HL-60/S4 treated with phorbol 12-myristate 13-acetate at 8.2 ng/mL for 4 days and 3 days (cell line): Measurements from ENCODE around the gene NXPH3.
"Not testable (repeated sequence)": the region's sequence is repeated elsewhere in the genome, so short reads cannot be mapped to it uniquely, and the experiment has no call there.

ENCODE experiments used
- in situ Hi-C: fragments of 300-500 bp; cut with MboI; formaldehyde crosslinking; loops from 2 replicates; pipeline ENCODE4 v1.15.0; 2022; ENCODE audit warnings: low sequenced_read_pairs

The NXPH3 gene

DNA sequence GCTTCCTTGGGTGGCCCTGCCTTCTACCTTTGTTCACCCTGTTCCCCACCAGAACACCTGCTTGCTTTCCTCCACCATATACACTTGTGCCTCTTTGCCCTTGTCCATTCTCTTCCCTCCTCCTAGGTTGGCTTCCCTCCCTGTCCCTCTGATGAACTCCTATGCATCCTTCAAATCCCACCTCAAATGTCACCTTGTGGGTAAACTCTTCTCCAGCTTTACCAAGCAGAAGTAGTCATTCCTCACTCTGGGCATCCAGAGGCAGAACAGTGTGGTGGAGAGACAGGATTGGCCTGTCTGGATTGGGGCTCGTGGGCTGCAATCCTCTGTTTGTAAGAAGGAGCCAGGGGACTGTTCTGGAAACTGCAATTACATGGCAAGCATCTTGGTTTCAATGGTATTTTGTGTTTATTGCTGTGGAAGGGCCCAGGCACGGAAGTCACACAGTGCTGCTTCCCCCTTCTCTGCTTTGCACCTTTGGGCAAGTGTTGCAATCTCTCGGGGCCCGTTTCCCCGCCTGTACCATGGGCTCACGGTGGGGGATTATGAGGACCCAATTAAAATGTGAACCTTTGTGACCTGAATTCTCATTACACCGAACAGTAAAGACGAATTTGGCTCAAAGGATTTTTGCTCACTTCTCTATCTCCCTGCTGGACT, 21.9 kb upstream of the NXPH3 start:
- in situ Hi-C loops = loop anchor here (10.0 kb wide), 1 partner anchor 119 kb away; no protein-coding TSS in a partner anchor

DNA sequence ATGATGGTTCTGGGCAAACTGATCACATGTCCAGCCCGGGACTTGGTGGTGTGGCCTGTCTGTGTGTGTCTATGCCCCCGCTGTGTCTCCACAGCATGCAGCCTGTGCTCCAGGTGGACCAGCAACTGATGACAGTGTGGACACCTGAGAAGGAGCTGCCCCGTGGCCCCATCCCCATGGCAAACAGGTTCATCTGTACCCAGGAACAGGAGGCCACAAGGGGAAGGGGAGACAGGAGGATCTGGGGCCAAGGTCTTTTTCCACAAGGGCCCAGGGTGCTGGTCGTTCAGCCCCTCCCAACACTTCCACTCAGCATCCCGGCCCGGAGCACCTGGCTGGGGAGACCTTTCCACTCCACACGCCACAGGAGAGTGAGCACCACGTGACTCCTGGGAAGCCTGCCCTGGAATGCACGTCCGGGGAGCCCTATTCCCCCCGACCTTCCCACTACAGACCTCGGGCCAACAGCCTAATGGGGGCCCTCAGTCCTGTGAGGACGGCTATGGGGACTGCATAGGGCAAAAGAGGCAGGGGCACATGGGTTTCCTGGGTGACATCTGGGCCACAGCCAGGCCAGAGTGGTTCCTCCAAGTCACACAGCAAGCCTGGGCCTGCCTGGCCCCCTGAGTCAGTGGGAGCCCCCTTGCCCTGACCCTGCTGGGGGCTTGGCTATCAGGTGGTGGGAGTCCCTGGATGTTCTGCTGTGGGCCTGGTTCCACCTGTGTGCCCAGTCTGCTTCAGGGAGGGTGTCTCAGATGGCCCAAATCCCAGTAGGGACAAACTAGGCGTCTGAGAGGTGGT, 20.8 kb upstream of the NXPH3 start:
- in situ Hi-C loops = loop anchor here (10.0 kb wide), 1 partner anchor 120 kb away; no protein-coding TSS in a partner anchor

DNA sequence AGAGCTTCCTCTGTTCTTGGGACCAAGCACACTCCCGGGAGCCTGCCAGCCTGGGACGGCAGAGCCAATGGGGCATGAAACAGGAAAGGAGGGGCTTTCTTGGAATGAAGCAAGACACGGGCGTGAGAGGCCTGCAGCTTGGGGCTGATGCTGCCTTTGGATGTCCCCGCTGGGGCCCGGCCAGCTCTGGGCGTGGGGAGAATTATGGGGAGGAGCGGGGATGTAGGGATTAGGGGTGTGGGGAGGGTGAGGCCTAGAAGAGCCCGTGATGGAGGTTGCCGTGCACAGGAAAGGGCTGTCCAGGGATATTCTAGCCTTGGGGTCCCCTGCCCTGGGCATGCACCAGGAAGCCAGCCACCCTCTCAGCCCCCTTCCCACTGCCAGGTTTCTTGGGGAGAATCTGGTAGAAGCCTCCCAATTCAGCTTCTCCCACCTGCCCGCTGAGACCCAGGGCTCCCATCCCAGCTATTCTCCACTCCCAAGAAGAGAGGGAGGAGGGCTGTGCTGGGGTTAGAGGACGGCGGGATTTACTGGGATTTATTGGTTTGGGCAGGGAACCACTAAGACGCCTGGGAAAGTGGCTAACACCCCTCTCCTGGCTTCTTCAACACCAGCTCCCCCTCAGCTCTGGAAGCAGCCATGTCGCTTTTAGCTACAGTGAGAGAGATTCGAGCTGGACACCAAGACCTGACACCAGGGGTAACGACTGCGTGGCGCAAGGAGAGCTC, 20.0 kb upstream of the NXPH3 start:
- in situ Hi-C loops = loop anchor here (10.0 kb wide), 1 partner anchor 121 kb away; no protein-coding TSS in a partner anchor

DNA sequence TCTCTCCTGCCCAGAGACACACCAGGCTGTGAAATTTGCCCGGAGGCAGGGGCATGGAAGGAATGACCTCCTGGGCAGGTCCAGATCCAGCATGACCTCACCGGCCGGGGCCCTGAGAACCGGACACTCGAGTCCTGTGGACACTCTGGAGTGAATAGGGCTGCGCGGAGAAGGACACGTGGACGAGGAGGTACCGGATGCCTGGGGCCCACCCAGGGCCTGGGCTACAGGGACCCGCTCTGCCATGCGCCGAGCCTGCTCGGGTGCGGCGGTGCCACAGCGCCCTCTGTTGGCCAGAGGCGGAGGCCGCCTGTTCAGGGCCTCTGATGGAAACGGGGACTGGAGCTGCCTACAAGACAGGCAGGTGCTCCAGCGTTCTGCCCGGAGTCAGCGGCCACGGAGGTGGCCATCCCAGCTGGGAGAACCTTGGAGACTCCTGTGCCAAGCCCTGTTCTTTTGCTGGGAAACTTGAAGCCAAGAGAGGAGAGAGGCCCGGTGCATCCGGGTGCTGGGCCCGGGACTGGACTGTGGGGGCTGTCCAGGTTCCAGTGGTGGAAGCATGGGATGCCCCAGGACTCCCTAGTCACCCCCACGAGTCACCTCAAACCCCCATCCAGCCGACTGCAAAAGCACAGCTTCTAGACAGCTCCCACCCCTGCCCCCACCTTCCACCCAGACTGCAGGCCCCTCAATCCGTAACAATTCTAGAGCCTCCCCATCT, 19.3 kb upstream of the NXPH3 start:
- in situ Hi-C loops = loop anchor here (10.0 kb wide), 1 partner anchor 122 kb away; no protein-coding TSS in a partner anchor

DNA sequence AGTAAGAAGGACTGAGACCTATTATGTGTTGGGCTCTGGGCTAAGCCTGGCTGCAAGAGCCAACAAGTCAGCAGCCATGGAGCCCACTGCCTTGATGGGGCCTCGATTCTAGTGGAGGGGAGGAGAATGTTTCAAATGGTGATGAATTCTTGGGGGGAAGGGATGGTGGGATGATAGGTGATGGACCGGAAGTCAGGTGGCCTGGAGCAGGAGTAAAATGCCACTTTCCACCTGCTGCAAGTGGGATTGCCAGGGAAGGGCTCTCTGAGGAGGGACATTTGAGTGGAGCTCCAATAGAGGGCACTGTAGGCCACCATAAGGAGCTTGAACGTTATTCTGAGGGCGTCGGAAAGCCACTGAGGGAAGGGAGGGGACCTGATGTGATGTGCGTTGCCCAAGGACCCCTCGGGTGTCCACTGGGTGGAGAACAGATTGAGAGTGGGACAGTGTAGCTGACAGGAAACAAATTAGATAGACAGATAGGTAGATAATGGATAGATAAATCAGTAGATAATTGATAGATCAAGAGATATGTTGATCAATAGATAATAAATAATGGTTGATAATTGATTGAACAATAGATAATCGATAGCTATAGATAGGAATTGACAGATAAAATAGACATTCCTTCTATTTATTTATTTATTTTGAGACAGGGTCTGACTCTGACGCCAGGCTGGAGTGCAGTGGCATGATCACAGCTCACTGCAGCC, 18.2 kb upstream of the NXPH3 start:
- in situ Hi-C loops = loop anchor here (10.0 kb wide), 1 partner anchor 123 kb away; no protein-coding TSS in a partner anchor

DNA sequence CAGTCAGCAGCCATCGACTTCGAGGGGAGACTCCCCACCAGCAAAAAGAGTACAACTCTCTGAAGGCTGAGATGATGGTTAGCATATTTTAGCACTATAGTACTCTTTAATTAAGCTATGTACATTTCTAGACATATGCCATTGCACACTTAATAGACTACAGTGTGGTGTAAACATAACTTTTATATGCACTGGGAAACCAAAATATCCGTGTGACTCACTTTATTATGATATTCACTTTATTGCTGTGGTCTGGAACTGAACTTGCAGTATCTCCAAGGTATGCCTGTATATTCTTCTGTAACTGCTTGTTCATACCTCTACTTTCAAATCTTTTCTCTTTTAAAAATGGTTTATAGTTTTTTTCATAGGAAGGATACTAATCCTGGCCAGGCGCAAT, 11.0 kb upstream of the NXPH3 start:
- in situ Hi-C loops = no loop called here

DNA sequence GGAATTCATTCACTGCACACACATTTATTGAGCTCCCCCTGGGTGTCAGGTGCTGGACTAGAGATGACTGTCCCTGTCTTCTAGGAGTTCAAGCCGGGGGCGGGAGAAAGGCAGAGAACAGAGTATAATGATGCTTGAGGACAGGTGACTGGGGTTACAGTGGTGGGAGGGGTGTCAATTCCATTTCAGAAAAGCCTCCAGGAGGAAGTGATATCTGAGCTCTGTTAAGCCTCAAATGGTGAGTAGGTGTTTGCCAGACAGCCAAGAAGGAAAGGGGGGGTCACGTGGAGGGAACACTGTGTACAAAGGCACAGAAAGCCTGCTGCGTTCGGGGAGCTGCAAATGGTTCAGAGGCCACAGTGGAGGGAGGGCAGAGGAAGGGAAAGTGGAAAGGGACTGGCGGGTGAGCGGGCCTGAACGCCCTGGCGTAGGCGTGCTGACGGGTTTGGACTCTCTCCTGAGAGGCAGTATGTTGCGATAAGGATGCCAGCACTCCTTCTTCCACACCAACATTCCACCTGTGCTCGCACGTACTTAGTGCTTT, 9.7 kb upstream of the NXPH3 start:
- in situ Hi-C loops = no loop called here

DNA sequence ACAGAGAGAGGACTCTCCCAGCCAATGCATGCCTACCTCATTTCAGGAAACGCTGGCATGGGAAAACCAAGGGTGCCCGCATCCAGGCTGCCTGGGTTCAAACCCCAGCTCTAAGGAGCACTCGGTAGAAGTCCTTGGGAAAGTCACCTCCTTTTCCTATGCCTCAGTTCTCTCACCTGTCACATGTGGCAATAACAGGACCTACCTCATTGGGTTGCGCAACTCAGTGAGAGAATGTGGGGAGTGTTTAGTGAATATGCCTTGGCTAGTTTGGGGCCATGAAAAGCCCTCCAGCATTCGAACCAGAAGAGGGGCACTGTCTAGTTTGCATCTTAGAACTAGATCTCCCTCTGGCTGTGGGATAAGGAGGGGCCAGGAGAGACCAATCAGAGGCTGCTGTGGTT, 9.0 kb upstream of the NXPH3 start:
- in situ Hi-C loops = no loop called here

DNA sequence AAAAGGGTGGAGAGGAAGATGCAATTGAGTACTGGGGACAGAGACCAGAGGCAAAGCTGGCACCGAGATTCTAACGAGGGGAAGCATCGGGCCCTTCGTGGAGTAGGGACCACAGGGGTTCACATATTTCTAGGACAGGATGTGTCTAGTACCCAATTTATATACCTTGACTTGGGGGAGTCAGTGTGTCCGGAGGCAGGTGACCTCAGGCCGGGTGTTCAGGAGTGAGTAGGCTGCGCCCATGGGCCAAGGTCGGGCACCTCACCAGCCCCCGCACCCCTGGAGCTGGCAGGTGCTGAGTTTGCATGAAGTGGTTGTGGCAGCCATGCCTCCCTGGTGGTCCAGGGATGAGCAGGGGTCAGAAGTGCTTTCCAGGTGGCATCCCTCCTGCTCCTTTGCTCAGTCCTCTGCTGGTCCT, 8.6 kb upstream of the NXPH3 start:
- in situ Hi-C loops = no loop called here

DNA sequence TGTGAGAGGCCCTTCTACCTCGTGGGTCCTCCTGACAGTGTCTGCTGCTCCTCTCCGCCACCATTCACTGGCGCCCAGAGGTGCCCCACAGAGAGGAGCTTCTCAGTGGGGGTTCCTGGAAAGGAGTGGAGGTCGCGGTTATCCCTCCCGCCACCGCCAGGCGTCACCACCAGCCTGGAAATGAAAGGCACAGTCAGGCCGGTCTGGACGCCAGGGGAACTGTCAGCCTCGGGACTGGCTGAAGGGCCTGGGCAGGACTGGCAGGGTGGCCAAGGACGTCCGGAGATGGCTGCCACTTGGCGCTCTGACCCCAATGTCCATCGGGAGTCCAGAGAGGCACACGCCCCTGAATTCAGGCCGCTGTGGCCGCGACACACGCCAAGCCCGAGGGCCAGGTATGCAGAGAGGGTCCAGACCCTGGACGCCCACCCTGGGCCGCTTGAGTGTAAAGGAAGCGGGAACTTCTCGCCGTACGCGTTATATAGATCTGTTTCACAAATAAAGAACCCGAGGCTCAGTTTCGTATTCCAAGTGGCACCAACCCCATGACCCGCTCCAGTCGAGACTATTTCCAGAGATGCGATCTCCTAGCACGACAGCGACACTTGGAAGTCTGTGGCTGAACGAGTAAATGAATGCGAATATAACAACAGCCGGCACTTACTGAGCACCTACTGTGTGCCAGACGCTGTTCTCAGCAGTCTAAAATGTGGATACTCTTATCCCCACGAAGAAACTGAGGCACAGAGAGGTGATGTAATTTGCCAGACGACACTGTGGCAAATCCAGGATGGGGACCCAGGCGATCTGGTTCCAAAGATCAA, 7.6 kb upstream of the NXPH3 start:
- in situ Hi-C loops = no loop called here

DNA sequence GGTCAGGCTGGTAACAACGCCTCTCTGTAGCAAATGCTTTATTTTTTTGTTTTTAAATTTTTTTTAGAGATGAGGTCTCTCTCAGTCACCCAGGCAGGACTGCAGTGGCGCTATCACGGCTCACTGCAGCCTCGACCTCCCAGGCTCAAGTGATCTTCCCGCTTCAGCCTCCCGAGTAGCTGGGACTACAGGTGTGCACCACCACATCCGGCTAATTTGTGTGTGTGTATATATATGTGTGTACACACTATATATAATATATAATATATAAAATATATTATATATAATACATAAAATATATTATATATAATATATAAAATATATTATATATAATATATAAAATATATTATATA, 7.0 kb upstream of the NXPH3 start:
- in situ Hi-C loops = not testable (repeated sequence)

DNA sequence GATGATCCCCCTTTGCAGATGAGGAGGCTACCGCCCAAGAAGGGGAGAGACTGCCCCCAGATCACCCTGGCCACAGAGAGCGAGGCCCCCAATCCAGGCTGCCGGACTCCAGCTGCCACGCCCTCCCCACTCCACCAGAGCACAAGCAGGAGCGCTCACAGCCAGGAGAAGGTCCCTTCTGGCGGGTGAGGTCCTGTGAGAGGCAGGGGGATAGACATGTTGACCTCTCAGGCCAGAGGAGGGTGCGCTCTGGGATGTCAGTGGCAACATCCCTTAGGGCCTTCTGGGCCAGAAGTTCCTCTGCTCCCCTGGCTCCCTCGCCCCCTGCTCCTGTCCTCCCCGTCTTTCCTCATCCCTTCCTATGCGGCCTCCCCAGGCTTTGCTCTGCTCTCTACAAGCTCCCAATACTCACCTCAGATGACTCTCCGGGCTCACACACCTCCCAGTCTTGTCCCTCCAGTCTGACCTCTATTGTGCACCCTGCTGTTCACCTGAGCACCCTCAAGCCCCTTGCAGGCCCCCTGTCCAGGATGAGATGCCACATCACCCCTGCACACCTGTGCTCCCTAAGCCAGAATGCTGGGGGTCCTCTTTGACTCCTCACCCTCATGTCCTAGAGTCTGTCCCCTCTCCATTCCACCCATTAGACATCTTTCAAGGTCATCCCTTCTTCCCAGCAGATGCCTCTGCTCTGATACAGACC, 5.0 kb upstream of the NXPH3 start:
- in situ Hi-C loops = loop anchor here (5.0 to 10.0 kb wide), 3 partner anchors 127 to 444 kb away; no protein-coding TSS in a partner anchor

DNA sequence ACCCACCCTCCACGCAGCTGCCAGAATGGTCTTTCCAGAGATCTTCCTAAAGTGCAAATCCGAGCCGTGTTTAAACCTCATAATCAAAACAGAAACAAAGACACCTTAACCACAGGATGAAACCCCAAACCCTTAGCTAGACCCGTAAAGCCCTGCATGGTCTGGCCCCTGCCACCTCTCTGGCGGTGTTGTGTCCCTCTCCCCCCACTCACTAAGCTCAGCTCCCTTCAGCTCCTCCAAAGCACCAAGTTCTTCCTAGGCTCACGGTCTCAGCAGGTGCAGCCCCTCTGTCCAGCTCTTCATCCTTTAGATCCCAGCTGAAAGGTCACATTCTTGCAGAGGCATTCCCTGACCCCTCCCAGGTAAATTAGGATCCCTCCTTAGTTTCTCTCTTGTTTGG, 4.4 kb upstream of the NXPH3 start:
- in situ Hi-C loops = loop anchor here (5.0 to 10.0 kb wide), 3 partner anchors 126 to 444 kb away; no protein-coding TSS in a partner anchor

DNA sequence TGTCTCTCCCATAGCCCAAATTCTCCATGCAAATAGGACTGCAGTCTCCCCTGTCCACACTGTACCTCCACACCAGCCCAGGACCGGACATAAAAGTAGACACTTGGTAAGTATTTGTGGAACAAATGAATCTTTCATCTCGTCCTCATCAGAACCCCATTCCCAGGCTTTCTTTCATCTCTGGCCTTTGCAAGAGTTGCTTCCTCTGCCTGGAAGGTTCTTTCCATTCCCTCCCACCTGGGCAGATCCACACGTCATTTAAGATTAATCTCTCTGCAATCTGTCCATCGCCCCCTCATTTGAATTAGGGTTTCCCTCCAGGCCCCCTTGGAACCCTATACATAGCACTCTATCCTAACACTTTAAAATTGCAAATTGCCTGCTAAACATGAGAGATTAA, 3.9 kb upstream of the NXPH3 start:
- in situ Hi-C loops = loop anchor here (5.0 to 10.0 kb wide), 3 partner anchors 126 to 443 kb away; no protein-coding TSS in a partner anchor

DNA sequence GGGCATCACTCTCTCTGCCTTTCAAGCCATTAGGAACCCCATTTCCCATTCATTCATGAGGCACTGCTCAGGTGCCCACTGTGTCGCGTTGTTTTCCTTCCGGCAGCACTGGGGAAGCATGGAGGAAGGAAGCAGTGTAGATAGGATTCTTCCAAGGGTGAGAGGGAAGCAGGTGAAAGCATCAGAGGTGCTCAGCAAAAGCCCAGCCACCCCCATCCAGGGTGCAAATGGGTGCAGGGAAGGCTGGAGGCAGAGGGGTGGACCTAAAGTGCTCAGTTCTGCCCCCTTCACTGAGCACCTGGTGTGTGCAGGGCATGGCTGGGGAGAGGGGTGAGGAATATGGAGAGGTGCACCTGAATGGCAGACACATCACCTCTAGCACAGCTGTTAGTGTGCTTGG, 3.4 kb upstream of the NXPH3 start:
- in situ Hi-C loops = loop anchor here (5.0 to 10.0 kb wide), 3 partner anchors 125 to 443 kb away; no protein-coding TSS in a partner anchor

DNA sequence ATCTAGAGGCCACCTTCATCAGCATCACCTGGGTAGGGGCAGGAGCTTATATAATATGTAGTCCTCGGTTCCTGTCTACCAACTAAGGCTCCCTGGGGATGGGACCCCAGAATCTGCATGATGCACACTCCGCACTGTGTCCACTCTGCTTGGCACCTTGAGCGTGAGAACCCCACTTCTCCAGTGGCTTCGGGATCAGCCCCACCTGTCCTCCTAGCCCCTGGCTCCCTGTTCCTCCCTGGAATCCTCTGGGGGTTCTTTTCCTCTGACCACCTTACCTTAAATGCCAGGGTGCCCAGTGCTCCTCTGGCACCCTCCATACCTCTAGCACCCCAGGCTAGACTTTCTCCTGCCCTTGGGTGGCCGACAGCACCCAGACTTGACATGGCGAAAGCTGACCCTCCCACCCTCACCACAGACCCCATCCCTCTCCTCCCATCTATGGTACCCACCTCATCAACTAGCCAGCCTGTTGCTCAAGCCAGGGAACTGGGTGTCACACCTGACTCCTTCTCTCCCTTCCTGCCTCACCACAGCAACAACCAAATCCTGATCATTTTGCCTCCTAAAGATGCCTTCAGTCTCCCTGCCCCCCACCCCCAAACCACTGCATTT, 2.8 kb upstream of the NXPH3 start:
- in situ Hi-C loops = loop anchor here (5.0 to 10.0 kb wide), 3 partner anchors 124 to 442 kb away; no protein-coding TSS in a partner anchor

DNA sequence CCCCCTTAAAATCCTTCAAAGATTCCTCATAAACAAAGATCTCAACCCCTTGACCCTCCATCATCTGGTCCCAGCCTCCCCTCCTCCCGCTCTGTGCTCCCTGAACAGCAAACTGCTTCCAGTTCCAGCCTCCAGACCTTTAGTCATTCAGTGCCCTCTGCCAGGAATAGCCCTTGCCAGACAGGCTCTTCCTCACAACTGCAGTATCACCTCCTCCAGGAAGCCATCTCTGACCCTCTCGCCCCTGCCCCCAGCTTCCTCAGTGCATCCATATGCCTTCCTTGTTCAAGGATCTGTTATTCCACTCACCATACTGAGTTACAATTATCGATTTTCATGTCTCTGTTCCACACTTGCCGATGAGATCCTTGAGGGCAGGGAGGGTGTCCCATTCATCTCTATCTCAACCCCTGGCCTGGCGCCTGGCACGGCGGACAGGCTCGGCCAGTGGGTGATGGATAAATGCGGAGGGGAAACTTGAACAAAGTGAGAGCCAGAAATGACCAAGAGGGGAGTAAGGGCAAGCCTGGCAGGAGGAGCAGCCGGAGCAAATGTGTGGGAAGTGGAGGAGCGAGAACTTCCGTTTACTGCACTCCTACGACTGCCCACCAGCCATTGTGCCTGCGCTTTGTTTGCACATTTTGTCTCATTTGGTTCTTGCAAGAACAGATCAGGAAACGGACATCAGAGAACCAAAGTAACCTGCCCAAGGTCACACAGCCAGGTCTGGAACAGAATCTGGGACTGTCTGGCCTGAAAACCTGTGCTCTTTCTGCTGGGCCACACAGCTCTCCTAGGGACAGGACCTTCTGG, 2.0 kb upstream of the NXPH3 start:
- in situ Hi-C loops = loop anchor here (5.0 to 10.0 kb wide), 3 partner anchors 124 to 441 kb away; no protein-coding TSS in a partner anchor
